Measurements from ENCODE around the gene POLE4.
A peak's percentile ranks its signal among the peaks of the same experiment; 100 is the strongest.

The POLE4 gene

GRCh38 chr2:74984947-74985637 lies 26.6 kb downstream of the POLE4 start:
- TF ChIP-seq CTCF (conservative IDR thresholded peaks at IDR 0.05; ENCODE audit: low read depth), result no peak
- no peak for DNase-seq (ENCODE audit: low spot score)
- ChIA-PET POLR2A (ENCODE audit: low non-redundant PET) (no interaction called here), CTCF (no interaction called here)
- no peak overlapping the region for H3K27ac ChIP-seq

GRCh38 chr2:74985978-74986609 lies 27.7 kb downstream of the POLE4 start:
- ChIA-PET CTCF (no interaction called here), POLR2A (ENCODE audit: low non-redundant PET) (no interaction called here)
- no peak overlapping the region for H3K27ac ChIP-seq
- TF ChIP-seq CTCF (conservative IDR thresholded peaks at IDR 0.05; ENCODE audit: low read depth), result no peak
- no peak for DNase-seq (ENCODE audit: low spot score)

GRCh38 chr2:74991977-74992376 lies 33.5 kb downstream of the POLE4 start:
- CTCF ChIA-PET, result no interaction called here

GRCh38 chr2:74999468-74999867 lies 41.0 kb downstream of the POLE4 start:
- no peak for DNase-seq (ENCODE audit: low spot score)
- CTCF ChIA-PET, result no interaction called here
- H3K27ac ChIP-seq, result no peak overlapping the region
- TF ChIP-seq CTCF (conservative IDR thresholded peaks at IDR 0.05; ENCODE audit: low read depth), result no peak
- POLR2A ChIA-PET (ENCODE audit: low non-redundant PET), result no interaction called here

More at GRCh38 chr2:74991977-74992376, 33.5 kb downstream of the POLE4 start:
- DNase-seq (ENCODE audit: low spot score), result peak; percentile 10
- no peak overlapping the region for H3K27ac ChIP-seq
- no peak for TF ChIP-seq CTCF (conservative IDR thresholded peaks at IDR 0.05; ENCODE audit: low read depth)
- POLR2A ChIA-PET (ENCODE audit: low non-redundant PET), result no interaction called here

GRCh38 chr2:75002007-75002406 lies 43.6 kb downstream of the POLE4 start:
- TF ChIP-seq CTCF (conservative IDR thresholded peaks at IDR 0.05; ENCODE audit: low read depth), result no peak
- ChIA-PET CTCF (no interaction called here), POLR2A (ENCODE audit: low non-redundant PET) (no interaction called here)
- no peak overlapping the region for H3K27ac ChIP-seq
- DNase-seq (ENCODE audit: low spot score), result peak; percentile 79

GRCh38 chr2:75003276-75003675 lies 44.8 kb downstream of the POLE4 start:
- no peak for TF ChIP-seq CTCF (conservative IDR thresholded peaks at IDR 0.05; ENCODE audit: low read depth)
- CTCF ChIA-PET, result interaction anchor here (0.6 kb wide), 1 partner anchor 287 kb away, joined by 5 read pairs; no protein-coding TSS in a partner anchor
- POLR2A ChIA-PET (ENCODE audit: low non-redundant PET), result no interaction called here
- no peak overlapping the region for H3K27ac ChIP-seq
- DNase-seq (ENCODE audit: low spot score), result no peak

All from RWPE1 (cell line).